Measurements from ENCODE around the gene KCNS3.

The KCNS3 gene

GRCh38 chr2:17930773-17931172 is 52.3 kb downstream of the KCNS3 start:
- H3K4me3 ChIP-seq (ENCODE audit: low read depth in 1 of 2, low read length in 1 of 2): no peak overlapping the region
- H3K27me3 ChIP-seq: no peaks in the 10 kb centered on the region

GRCh38 chr2:17933256-17933655 is 54.8 kb downstream of the KCNS3 start:
- Histone ChIP-seq H3K36me3 (no peaks in the 10 kb centered on the region), H3K9me3 (no peaks in the 10 kb centered on the region), H3K4me3 (ENCODE audit: low read depth in 1 of 2, low read length in 1 of 2) (no peak overlapping the region), H3K4me1 (ENCODE audit: control insufficient read depth in 1 of 2, insufficient read depth in 1 of 2, low read depth in 1 of 2, low read length in 1 of 2) (no peaks in the 10 kb centered on the region), H3K27me3 (no peaks in the 10 kb centered on the region), H3K27ac (no peak overlapping the region)
- TF ChIP-seq CTCF (IDR thresholded peaks at IDR 0.05): no peak

More at GRCh38 chr2:17930773-17931172, 52.3 kb downstream of the KCNS3 start:
- no peak overlapping the region for H3K27ac ChIP-seq
- H3K4me1 ChIP-seq (ENCODE audit: control insufficient read depth in 1 of 2, insufficient read depth in 1 of 2, low read depth in 1 of 2, low read length in 1 of 2): no peaks in the 10 kb centered on the region
- H3K9me3 ChIP-seq: no peaks in the 10 kb centered on the region
- no peaks in the 10 kb centered on the region for H3K36me3 ChIP-seq
- TF ChIP-seq CTCF (IDR thresholded peaks at IDR 0.05): no peak

GRCh38 chr2:17934721-17935120 is 56.3 kb downstream of the KCNS3 start:
- no peak overlapping the region for H3K4me3 ChIP-seq (ENCODE audit: low read depth in 1 of 2, low read length in 1 of 2)
- no peaks in the 10 kb centered on the region for H3K36me3 ChIP-seq
- TF ChIP-seq CTCF (IDR thresholded peaks at IDR 0.05): no peak
- H3K27me3 ChIP-seq: no peaks in the 10 kb centered on the region
- H3K4me1 ChIP-seq (ENCODE audit: control insufficient read depth in 1 of 2, insufficient read depth in 1 of 2, low read depth in 1 of 2, low read length in 1 of 2): no peaks in the 10 kb centered on the region
- no peak overlapping the region for H3K27ac ChIP-seq
- H3K9me3 ChIP-seq: no peaks in the 10 kb centered on the region

- H3K27me3 ChIP-seq: no peaks in the 10 kb centered on the region
- H3K4me3 ChIP-seq (ENCODE audit: low read depth in 1 of 2, low read length in 1 of 2): no peak overlapping the region
- no peaks in the 10 kb centered on the region for H3K36me3 ChIP-seq
- TF ChIP-seq CTCF (IDR thresholded peaks at IDR 0.05): no peak
- H3K4me1 ChIP-seq (ENCODE audit: control insufficient read depth in 1 of 2, insufficient read depth in 1 of 2, low read depth in 1 of 2, low read length in 1 of 2): no peaks in the 10 kb centered on the region
- no peak overlapping the region for H3K27ac ChIP-seq
- no peaks in the 10 kb centered on the region for H3K9me3 ChIP-seq
These were observed 56.9 kb downstream of the KCNS3 start for GRCh38 chr2:17935242-17935885.

- no peaks in the 10 kb centered on the region for H3K9me3 ChIP-seq
These were observed 58.1 kb downstream of the KCNS3 start for GRCh38 chr2:17936599-17936998.

More at GRCh38 chr2:17936599-17936998, 58.1 kb downstream of the KCNS3 start:
- no peaks in the 10 kb centered on the region for H3K27me3 ChIP-seq
- H3K36me3 ChIP-seq: no peaks in the 10 kb centered on the region
- H3K4me3 ChIP-seq (ENCODE audit: low read depth in 1 of 2, low read length in 1 of 2): no peak overlapping the region
- no peak overlapping the region for H3K27ac ChIP-seq
- no peak for TF ChIP-seq CTCF (IDR thresholded peaks at IDR 0.05)
- no peaks in the 10 kb centered on the region for H3K4me1 ChIP-seq (ENCODE audit: control insufficient read depth in 1 of 2, insufficient read depth in 1 of 2, low read depth in 1 of 2, low read length in 1 of 2)

All from neutrophil (primary cell).